Jurkat, Clone E6-1 (cell line): ENCODE data around the gene OR52I2.

Experiments
- DNase-seq: peaks from one replicate; pipeline ENCODE4 v3.0.0-alpha.2; 2011; ENCODE audit warnings: low read depth, low spot score
- H3K4me3 ChIP-seq: 2 replicates; pipeline ENCODE4 v1.5.1; 2011; ENCODE audit warnings: mild to moderate bottlenecking, low read length, control low read depth, moderate library complexity

OR52I2 gene

GRCh38 chr11:4606231-4607015, 24.9 kb downstream of the OR52I2 start:
- H3K4me3 ChIP-seq, result no peak overlapping the region

DNA sequence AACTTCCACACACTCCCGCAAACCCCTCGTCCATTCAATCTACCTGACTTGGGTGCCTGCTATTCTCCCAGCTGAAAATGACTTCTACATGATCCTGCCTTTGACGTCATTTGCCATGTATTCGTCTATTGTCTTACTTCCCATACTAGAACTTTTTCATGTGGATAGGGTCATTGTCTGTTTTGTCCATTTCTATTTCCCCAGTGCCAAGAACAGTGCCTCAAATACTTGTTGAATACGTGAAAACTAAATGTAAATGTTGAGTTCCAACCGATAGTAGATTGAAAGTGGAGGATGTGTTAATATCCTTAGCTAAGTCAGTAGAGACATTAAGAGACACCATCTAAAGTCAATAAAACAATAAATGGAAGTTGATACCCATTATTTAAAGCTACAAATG, 25.6 kb downstream of the OR52I2 start:
- peak overlapping the region; percentile 69 for H3K4me3 ChIP-seq
- DNase-seq, result no peak

More at GRCh38 chr11:4606231-4607015, 24.9 kb downstream of the OR52I2 start:
- DNase-seq, result no peak

GRCh38 chr11:4607781-4608666, 26.5 kb downstream of the OR52I2 start, which contains the start of gene TRIM68:
TSS of gene TRIM68 (minus strand) at chr11:4608231. CDS start at chr11:4605504, 2,727 bp downstream.
- peak; percentile 82 for DNase-seq
- peak within 1 kb of the TSS; percentile 69 for H3K4me3 ChIP-seq

DNA sequence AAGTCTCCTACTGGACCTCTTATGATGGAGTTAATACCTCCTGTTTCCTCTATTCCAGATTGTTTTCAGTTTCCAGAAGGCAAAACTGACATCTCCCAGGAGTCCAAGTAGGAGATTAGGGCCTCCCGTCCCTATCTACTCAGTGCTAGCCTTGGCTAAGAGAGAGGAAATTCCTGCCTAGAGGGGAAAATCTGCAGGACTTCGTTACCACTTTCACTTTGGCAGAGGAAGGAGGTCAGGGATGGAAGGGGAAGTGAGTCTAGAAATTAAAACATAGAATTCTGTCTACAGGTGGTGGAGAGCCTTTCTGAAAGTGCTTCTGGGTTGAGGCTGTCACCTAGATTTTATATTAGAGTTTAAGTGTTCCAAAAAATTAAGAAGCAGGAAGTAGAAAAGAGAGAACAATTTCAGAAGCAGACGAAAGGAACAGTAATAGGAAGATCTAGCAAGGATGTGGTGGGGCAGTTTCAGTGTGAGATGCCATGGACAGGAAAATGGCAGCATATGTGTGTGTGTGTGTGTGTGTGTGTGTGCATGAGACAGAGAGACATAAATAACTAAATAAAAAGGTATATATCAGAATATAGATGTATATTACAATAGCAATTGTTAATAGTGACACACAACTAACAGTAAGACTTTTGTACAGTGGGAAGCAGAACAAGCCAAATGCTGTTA, 28.9 kb downstream of the OR52I2 start:
- no peak for DNase-seq
- H3K4me3 ChIP-seq, result no peak overlapping the region

- no peak overlapping the region for H3K4me3 ChIP-seq
- DNase-seq, result no peak
Measured at GRCh38 chr11:4611986-4612385, 30.4 kb downstream of the OR52I2 start.

- no peak for DNase-seq
- H3K4me3 ChIP-seq, result no peak overlapping the region
Measured at GRCh38 chr11:4615856-4616444, 34.4 kb downstream of the OR52I2 start.

GRCh38 chr11:4619514-4619913, 38.0 kb downstream of the OR52I2 start:
- no peak for DNase-seq
- no peak overlapping the region for H3K4me3 ChIP-seq

DNA sequence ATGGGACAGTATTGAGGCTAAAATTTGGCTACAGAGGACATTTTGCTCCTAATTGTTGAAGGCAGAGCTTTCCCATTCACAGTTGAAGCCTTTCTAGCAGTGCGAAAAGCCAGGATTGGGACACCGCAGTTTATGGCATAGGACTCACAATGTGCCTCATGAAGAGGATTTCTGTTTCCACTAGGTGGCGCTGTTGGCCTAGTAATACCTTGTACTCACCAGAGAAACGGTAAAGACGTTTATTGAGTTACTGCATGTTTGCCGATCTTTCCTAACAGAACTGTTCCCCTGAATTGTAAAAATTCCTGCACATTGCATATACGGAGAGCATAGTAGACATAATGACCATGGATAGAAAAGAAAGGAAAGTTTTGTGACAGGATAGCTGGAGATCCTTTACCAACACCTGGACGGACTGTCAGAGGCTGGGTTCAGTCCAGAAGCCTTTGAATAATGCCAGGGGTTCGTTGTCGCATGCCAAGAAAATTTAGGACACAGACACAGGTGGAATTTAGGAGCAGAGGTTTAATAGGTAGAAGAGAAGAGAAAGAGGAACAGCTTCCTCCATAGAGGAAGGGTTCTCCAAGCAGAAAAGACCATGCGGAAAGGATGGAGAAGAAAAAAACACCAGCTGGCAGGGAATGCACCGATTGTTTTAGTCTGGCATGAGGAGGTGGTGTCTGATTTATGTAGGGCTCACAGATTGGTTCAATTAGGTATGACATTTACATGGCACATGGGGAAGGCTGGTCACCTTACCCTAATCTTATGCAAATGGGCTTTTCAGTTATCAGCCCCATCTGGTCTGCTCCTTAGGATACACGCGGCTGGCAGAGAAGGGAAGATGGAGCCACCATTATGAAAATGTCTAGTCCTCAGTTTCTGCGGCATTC, 44.9 kb downstream of the OR52I2 start:
- H3K4me3 ChIP-seq, result no peak overlapping the region
- DNase-seq, result peak; percentile 41

- H3K4me3 ChIP-seq, result no peak overlapping the region
- no peak for DNase-seq
Measured at GRCh38 chr11:4636136-4636535, 54.6 kb downstream of the OR52I2 start.

GRCh38 chr11:4636962-4637661, 55.6 kb downstream of the OR52I2 start, which contains the start of gene OR51D1:
TSS of gene OR51D1 (plus strand) at chr11:4637477. CDS start at chr11:4639791, 2,314 bp downstream.
- H3K4me3 ChIP-seq, result no peak within 1 kb of the TSS
- peak; percentile 46 for DNase-seq

DNA sequence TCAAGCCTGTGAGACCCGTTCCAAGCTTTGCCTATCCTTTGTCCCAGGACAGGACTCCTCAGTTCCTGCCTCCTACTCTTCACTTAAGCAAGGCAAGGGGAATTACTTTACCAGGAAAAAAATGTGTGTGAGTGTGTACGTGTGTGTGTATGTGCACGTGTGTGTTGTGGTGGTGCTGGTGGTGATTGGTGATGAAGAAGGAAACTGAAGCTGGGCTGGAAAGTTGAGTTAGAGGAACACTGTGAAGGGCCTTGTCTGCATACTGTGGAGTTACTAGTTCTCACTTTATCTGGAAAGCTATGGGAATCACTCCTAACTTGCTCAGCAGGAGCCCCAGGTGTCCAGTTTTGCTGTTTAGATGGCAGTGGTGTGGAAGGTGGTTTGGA, 56.1 kb downstream of the OR52I2 start:
- no peak for DNase-seq

GRCh38 chr11:4639931-4640330, 58.4 kb downstream of the OR52I2 start:
- DNase-seq, result no peak
- H3K4me3 ChIP-seq, result no peak overlapping the region

More for the DNA sequence above, 56.1 kb downstream of the OR52I2 start:
- H3K4me3 ChIP-seq, result no peak overlapping the region

- no peak for DNase-seq
- H3K4me3 ChIP-seq, result no peak overlapping the region
Measured at GRCh38 chr11:4641501-4641900, 60.0 kb downstream of the OR52I2 start.

GRCh38 chr11:4642043-4642442, 60.5 kb downstream of the OR52I2 start:
- DNase-seq, result no peak
- no peak overlapping the region for H3K4me3 ChIP-seq
